ENCODE results near the gene CYTH1.
A peak's percentile ranks its signal among the peaks of the same experiment; 100 is the strongest.

The CYTH1 gene

DNA sequence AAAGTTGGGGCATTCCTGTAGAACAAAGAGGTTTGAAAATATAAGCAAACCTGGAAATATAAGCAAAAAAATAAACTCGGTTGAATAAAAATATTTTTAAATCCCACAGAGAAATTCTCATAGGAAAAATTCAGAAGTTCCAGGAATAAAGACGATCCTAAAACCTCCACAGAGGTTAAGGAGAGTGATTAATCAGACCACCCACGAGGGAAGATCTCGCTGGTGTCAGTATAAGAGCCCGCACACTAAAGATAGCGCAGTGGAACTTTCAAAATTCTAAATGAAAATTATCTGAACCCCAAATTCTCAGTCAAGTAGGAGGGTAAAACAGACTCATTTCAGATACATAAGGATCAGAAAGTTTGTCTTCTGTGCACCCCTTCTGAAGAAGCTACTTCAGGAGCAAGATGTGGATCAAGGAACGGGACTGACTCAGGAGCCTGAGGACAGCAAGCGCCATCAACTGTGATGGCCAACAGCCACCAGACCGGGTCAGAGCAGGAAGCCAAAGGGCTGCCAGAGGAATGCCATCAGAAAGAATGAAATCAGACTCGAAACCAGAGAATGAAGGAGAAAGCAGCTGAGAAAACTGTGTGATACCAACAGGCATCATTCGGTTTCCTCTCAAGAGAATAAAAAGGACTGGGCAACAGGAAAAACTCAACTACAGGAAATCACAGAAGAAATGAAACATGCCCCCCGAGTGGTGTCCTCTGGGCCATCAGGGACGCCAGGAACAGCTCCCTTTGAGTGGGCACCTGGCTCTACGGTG lies 66.9 kb downstream of the CYTH1 start:
- DNase-seq (ENCODE audit: low spot score) = no peak

DNA sequence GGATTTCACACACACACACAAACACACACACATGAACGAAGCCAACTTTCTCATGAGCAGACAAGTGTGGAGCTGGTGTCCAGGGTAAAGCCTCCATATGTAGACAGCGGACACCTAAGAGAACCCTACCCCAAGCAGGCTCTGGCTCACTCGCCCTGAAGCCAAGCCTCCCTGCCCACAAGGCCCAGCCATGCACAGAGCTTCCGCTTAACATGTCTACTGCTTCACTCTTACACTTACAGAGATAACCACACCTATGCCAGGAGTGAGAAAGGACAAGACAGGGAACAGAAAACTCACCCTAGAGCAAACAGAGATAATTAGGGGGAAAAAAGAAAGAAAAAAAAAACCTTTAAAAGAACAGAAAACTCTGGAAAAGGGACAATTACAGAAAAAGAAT lies 67.5 kb downstream of the CYTH1 start:
- no peak for DNase-seq (ENCODE audit: low spot score)

DNA sequence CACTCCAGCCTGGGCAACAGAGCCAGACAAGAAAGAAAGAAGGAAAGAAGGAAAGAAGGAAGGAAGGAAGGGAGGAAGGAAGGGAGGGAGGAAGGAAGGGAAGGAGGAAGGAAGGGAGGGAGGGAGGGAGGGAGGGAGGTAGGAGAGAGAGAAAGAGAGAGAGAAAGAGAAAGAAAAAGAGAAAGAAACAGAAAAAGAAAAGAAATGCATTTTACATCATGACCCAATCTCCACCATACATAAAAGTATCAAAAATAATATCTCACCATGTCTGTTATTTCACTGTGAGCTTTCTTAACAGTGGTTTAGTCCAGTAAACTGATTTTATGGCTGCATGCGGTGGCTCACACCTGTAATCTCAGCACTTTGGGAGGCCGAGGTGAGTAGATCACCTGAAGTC lies 70.0 kb downstream of the CYTH1 start:
- no peak for DNase-seq (ENCODE audit: low spot score)

DNA sequence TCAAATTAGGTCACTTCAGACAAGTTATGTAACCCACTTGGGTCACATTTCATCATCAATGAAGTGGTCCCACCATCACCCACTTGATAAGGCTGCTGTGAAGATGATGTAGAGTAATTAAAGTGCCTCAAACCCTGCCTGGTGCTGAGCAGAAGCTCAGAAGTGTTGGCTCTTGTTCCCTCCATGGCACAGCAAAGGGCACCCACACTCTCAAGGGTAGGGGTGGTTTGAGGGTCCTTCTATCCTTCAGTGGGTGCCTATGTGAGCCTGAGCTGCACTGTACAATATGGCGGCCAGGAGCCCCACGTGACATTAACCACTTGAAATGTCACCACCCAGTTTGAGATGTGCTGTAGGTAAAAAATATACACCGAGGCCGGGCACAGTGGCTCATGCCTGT lies 71.5 kb downstream of the CYTH1 start:
- no peak for DNase-seq (ENCODE audit: low spot score)

DNA sequence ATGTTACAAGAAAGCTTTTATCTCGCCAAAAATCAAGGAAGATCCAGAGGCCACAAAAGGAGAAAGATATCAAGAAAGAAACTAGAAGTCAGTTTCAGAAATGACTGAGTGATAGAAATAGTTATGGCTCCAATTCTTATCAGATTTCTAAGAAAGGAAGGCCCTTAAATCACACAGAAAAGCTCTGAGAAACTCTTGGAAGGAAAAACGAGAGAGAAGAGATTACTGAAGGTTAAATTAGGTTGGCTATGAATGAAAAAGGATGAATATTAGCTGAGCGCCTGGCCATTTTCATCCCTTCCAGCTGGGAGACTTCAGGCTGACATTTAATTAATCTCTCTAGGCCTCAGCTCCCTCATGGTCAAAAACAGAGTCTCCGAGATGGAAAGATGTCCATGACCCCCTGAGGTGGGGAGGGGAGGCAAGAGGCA lies 72.3 kb downstream of the CYTH1 start:
- DNase-seq (ENCODE audit: low spot score) = no peak

DNA sequence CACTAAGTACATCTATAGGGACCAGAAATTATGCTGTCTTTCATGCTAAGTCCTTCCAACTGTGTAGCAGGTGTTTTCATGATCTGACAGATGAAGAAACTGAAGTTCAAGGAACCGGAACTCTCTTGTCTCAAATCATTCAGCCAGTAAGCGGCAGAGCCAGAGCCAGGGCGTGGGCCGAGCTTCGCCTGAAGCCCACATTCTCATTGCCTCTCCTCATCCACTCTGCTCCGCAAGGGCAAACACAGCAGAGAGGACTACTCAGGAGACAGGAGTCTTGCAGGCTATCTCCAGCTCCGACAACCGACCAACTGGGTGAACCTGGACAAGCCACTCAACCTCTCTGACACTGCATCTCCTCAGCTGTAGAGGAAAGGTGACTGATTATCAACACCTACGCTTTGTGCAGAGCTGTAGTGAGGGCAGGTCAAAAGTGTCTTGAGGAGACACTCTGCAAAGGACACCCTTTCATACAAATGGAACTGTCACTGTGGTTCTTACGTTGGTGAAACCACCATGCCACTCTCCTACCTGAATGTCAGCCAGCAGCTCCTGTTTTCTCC lies 72.9 kb downstream of the CYTH1 start:
- DNase-seq (ENCODE audit: low spot score) = no peak

DNA sequence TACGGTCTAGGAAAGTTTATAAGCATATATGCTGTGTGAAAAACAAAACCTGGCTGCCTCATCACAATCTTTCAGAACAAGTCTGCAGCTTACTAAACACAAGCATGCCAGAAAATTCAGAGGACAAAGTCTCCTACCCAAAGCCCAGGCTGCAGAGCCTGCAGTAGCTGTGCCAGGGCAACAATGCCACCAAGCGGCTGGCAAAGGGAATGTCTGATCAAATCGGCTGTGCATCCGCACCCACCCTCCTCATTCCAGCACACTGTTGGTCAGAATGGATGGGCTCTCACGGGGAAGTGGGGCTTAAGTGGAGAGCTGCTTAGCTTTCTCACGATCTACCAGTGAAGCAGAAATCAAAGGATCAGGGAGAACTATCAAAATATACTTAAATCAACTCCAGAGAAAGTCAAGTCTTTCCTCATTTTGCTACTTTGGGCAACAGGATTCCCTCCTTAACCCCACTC lies 73.5 kb downstream of the CYTH1 start:
- DNase-seq (ENCODE audit: low spot score) = peak; percentile 53

DNA sequence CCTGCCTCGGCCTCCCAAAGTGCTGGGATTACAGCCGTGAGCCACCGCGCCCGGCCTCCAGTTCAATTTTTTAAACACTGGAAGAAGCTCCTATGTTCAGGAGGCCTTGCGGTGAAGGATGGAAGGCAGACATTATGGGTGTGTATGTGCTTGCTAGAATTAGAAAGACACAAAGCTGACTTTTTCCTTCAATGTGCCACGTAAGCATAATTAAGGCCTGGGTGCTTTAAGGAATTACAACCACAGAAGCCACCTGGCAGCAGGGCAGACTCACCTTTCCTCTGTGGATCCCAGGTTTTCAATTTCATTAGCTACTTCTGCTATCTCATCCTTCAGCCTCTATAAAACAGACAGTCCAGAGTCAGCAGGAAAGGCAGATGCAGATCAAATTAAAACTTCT lies 74.2 kb downstream of the CYTH1 start:
- DNase-seq (ENCODE audit: low spot score) = no peak

DNA sequence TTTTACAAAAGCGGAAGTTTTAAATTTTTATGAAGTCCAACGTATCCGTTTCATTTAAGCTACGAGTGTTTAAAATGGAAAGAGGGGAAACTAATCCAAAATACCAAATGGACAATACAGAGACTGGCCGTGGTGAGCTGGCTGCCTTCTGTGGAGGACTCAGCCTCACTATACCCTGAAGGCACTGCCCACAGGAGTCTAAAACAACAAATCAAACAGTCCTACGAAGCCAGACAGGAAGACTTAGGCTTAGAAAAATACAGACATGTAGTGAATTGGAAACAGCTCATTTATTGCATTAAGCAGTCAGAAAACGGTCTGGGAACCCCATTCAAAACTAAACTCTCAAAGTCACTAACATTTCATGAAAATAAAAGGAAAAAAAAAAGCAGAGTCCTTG lies 75.1 kb downstream of the CYTH1 start:
- DNase-seq (ENCODE audit: low spot score) = no peak

DNA sequence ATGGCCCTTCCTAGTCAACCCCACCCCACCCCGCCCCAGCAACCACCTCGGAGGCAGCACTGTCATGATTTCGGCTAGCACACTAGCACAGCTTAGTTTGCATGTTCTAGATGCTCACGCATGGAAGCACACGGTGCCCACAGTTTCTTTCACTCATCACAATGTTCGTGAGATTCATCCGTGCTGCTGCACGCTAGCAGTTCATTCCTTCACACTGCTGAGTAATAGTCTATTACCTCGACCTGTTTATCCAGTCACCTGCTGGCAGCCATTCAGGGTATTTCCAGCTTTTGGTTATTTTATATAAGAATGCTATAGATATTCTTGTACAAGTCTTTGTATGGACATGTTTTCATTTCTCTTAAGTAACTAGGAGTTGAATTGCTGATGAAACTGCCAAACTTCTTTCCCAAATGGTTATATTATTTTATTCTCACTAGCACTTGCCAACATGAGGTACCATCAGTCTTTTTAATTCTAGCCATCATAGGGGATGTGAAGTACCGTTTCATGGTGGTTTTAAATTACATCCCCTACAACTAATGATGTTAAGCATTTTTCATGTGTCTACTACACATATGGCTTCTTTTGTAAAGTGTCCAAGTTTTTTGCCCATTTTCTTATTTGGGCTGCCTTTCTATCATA lies 75.7 kb downstream of the CYTH1 start:
- DNase-seq (ENCODE audit: low spot score) = no peak

DNA sequence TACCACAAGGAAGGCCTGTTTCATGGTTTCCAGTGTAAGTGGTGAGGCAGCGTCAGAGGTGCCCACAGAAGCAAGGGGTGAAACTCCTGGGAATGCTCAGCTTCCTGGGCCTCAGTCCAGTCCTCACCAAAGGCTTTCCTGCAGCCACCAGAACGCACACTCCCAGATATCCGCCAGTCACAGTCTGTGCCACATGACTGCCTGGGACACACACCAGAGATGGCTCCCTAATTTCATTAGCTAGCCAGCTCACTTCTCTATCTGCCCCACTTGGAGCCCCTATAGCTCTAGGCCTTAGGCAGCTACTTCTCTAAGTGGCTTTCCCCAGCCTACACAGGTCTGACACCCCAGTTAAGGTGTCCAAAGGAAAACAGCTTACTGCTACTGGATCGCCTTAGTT lies 77.0 kb downstream of the CYTH1 start:
- no peak for DNase-seq (ENCODE audit: low spot score)

DNA sequence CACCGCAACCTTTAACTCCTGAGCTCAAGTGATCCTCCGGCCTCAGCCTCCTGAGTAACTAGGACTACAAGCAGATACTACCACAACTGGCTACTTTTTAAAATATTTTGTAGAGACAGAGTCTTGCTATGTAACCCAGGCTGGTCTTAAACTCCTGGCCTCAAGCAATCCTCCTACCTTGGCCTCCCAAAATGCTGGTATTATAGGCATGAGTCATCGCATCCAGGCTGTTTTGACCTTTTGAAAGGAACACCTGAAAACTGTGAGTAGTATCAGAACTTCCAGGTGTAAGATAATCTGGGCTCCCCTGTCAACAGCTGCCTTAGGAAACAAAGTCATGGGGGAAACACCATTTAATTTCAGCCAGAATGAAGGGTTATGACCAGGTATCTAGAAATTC lies 77.5 kb downstream of the CYTH1 start:
- no peak for DNase-seq (ENCODE audit: low spot score)

DNA sequence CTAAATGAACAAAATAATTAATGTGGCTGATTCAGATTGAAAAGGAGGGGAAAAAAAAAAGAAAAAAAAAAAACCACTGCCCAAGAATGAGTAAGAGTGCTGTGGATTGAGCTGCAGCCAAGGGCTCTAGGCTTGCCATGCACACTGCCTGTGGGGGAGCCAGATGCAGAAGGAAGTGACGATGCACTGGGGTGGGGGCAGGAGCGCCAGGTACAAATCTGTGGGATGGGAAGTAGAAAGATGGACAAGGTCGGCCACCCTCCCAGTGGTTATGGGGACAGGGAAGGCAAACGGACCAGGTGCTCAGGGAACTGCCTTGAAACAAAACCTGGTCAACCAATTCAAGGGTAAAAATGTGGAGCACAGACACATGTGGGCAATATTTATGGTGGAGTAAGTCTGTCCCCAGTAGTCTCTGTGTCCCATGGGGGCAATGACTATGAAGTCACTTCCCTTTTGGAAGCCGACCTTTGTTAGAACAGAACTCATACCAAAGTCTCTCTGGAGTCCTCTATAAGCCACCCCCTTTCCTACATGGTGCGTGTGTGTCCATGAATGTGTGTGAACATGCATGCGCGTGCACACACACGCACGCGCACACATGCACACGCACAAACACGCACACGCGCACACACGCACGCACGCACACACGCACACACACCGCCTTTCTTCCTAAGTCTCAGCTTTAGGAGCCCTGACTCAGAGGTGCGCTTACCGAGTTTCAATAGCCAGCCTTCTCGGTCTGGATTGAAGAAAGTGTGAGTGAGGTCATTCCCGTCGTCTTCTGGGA lies 84.3 kb downstream of the CYTH1 start:
- no peak for DNase-seq (ENCODE audit: low spot score)

DNA sequence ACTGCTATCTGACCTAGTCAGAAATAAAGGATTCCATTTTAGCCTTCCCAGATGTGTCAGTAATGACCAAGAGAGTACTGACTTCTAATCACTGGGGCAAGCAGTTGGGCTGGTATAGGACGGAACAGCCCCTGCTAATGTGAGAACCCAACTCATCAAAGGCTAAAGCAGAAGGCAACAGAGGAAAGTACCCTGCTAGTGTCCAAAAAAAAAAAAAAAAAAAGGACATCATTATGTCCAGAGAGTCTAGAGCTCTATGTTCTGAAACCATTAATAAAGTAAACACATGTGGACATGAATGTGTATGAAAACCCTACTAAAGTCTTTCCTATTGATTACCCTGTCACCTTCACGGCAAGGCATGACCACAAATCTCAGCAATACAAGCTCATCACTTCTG lies 85.0 kb downstream of the CYTH1 start:
- no peak for DNase-seq (ENCODE audit: low spot score)

DNA sequence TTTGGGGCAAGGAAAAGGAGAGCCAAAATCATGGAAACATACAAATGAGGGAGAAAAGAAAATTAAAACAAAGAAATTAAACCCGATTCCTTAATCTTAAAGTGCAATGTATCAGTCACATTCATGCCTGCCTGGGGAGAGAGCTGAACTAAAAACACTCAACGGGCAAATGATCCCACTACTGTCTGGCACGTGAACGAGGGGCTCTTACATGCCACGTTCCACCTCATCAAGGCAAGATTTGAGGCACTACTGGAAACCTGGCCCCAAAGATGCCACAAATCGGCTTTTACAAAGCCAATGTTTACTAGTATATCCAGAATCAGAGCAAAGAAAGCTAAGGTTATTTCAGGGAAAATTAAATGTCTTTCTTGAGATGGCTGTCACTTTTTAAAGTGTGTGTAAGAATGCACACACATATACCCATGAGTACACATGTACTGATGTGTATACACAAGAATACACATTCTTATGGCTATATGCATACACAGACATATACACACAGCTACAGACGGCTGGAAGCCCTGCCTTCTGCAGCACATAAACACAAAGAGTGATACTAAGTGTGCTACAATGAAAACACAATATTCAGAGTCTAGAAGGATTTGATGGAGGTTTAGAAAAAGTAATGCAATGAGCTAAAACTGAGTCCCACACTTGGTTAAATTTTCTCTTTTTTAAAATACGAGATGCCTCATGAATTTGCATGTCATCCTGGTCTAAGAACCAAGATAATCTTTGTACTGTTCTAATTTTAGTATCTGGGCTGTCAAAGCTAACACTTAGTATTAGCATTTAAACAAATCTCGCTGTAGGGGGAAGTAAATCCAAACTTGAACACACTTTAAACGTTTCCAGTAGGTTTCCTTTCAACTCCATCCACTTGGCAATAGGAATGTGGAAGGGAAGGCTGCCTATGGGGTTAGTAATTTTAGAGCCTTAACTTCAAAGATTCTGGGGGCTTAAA lies 85.8 kb downstream of the CYTH1 start:
- no peak for DNase-seq (ENCODE audit: low spot score)

DNA sequence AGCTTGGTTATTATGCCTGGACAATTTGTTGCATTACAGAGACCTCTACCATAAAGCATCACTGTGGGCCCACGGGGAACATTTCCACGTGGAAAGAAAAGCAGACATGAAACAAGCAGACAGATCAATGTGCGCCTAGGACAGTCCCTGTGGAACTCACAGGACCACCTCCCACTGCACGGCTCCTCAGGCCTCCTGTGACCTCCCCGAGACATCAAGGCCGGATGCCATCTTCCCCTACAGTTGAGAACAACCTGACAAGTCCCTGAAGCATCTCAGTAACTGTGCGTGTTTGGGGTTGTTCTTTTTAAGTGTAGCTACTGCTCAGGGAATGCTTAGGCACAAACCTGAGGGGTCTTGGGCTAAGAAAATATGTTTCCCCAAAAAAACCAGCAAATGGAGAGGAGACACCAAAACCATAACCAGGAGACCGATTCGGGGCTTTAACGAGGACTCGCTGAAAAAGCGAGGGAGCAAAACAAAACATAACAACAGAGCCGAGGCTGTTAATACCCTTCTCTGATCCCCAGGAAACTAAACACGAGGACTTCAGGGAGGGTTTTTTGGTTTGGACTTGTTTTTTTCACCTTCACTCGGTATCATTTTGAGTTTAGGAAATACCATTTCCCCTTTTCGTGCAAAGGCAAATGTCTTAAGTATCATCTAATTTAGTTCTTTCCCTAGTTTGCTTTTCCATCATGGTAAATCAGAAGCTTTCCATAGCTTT lies 87.1 kb downstream of the CYTH1 start:
- no peak for DNase-seq (ENCODE audit: low spot score)

DNA sequence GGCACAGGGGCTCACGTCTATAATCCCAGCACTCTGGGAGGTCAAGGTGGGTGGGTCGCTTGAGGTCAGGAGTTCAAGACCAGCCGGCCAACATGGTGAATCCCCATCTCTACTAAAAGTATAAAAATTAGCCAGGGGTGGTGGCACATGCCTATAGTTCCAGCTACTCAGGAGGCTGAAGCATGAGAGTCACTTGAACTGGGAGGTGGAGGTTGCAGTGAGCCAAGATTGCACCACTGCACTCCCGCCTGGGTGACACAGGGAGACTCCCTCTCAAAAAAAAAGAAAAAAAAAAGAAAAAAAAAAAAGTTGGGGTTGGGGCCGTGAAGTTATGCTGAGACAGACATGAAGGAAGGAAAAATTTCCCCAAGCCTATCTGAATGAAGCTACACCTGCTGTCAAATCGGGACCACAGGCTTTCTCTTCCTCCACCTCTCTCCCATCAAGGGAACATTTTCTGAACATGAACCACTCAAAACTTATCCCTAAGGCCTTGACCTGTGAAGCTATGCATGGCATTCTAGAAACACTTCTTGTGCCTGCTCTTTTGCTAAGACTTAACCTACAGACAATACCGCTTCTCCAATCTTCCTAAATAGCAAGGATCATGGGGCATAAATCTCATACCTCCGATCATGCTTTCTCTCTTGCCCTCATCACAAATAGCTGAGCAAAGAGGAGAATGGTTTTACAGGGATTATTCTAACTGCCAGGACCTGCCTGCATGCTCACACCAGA lies 88.6 kb downstream of the CYTH1 start:
- DNase-seq (ENCODE audit: low spot score) = no peak

DNA sequence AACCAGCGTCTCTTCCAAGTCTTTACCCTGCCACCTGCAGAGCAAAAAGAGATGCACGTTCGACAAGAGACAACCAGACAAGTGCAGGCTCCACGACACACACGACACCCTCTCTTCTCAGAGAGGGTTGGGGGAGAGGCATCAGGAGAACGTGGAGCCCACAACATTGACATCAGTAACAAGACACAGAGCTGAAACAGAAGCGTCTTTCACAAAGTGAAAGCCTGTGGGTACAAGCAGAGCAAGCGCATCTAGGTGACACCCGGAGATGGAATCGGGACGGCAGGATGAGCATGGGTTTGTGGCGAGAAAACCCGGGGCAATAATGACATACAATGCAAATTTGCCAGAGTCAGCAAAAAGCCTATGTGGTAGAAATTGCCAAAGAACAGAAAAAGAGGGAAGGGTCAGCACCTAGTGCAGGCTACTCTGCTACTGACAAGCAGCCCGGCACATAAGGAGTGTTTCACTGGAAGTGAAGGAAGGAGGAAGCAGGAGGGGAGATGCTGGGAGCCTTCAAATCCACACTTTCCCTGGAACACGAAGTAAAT lies 89.5 kb downstream of the CYTH1 start:
- no peak for DNase-seq (ENCODE audit: low spot score)

DNA sequence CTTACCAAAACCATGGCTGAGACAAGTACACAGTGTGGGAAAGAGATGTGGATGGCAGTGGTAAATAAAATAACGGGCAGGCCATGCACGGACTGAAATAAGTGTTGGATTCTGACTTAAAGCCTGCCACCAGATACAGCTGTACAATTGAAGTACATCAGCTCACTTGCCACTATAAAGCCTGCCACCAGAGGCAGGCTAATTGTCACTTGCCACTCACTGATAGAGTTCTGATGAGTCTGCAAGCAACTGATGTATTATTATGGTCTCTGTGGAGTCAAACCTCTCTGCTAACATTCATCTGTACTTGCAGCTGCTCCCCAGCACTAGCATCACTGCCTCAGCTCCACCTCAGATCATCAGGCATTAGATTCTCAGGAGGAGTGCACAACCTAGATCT lies 93.0 kb downstream of the CYTH1 start:
- no peak for DNase-seq (ENCODE audit: low spot score)

DNA sequence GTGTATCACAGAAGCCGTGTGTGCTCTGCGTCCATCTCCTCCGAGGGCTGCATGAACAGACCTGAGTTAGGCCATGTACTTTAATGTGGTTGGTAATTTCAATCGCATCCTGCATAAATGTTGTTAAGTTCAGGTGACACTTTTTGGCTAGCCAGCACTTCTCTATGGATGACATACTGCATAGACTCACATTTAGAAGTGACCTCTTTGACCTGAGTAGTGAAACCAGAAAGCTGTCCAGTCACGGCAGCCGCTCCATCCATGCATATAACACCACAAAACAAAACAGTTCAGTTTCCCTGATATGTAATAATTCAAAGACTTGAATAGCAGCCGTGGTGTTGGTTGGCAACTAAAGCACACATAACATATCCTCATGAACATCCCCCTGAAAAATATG lies 94.1 kb downstream of the CYTH1 start:
- DNase-seq (ENCODE audit: low spot score) = no peak

Data from hematopoietic multipotent progenitor cell treated with erythropoietin and hydrocortisone succinate and interleukin-3 and kit ligand, for 15 days (in vitro differentiated cells).